ENCODE measurements around the gene KPNA6. TPM values are rescaled to one million over a fixed set of nuclear protein-coding genes. Genes with fewer than 3 reads are reported as not detected.
"Not testable (repeated sequence)": the region's sequence is repeated elsewhere in the genome, so short reads cannot be mapped to it uniquely, and the experiment has no call there.

The KPNA6 gene
- polyA plus RNA-seq, 12 donors = 23.1 to 79.2 (median 29.4) TPM

- DNase-seq = no peak
These were observed 12.9 kb upstream of the KPNA6 start for GRCh38 chr1:32094746-32095521.

DNA sequence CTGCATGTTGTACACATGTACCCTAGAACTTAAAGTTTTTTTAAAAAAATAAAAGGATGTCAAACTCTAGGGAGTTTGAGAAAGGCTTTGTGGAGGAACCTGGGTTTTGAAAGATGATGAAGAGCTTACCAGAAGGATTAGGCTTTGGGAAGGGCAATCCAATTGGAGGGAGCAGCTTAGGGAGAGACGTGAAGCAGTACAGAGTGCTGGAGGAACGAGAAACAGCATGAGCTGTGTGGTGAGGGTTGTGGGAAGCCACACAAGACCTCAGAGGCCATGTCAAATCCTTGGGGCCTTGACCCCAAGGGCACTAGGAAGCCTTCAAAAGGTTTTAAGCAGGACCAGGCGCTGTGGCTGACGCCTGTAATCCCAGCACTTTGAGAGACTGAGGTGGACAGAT, 8.4 kb upstream of the KPNA6 start:
- DNase-seq = no peak

GRCh38 chr1:32100359-32100758, 7.5 kb upstream of the KPNA6 start:
- peak; percentile 21 for DNase-seq

GRCh38 chr1:32100807-32101708, 6.8 kb upstream of the KPNA6 start:
- DNase-seq = no peak

DNA sequence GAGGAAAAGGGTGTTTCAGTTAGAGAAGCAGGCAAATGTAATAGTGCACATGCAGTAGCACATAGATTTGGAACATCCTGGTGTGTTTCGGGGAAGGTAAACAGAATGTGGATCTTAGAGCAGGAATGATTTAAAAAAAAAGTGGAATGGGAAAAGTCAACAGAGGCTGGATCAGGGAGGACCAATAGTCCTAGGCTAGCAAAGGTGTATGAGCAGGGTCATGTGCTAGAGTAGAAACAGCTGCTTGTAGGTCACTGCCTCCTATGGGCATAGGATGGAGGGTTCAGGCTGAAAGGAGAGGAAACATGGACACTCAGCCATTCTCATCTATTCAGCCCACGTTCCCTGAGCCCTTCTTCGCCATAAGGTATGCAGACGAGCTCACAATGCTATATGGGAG, 3.7 kb upstream of the KPNA6 start:
- no peak for DNase-seq

- DNase-seq = no peak
These were observed 2.5 kb upstream of the KPNA6 start for GRCh38 chr1:32105338-32105737.

DNA sequence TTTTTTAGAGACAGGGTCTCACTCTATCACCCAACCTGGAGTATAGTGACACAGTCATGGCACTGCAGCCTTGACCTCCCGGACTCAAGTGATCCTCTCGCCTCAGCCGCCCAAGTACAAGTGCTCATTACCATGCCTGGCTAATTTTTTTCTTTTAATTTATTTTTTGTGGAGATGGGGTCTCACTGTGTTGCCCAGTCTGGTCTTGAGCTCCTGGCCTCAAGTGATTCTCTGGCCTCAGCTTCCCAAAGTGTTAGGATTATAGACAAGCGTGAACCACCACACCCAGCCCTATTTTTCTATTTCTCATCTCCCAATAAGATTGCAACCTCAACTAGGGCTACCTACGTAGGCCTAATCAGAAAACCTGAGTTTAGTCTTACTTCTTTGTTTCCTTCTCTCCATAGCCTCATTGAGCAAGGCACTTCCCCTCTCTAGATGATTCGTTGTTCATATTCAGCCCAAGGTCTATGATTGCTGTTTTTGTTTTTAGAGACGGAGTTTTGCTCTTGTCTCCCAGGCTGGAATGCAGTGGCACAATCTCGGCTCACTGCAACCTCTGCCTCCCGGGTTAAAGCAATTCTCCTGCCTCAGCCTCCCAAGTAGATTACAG, 1.1 kb upstream of the KPNA6 start:
- DNase-seq = no peak

DNA sequence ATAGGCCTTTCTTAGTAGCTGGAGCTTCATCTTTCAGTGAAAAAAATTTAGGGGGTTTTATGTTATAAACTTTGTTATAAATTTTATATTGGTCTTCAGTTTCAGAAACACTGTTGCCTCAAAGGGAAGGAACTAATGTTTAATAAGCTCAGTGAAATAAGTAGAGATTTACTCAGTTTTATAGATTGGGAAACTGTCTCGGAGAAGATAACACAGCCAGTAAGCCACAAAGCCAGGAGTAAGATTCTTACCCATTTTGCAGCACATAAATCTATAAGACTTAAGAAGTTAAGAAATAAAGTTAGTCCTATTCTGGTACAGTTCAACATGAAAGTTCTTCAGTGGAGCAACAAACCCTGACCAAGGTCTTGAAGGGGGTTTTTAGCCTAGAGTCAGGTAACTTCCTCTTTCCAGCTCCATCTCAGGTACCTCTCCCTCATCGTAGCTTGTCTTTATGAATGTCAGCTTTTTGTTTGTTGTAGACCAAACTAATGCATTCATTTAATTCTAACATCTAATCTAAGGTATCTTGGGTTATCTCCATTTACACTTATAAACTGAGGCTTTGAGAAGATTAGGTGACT, 3.3 kb downstream of the KPNA6 start:
- DNase-seq = no peak

- no peak for DNase-seq
These were observed 3.9 kb downstream of the KPNA6 start for GRCh38 chr1:32111789-32112188.

DNA sequence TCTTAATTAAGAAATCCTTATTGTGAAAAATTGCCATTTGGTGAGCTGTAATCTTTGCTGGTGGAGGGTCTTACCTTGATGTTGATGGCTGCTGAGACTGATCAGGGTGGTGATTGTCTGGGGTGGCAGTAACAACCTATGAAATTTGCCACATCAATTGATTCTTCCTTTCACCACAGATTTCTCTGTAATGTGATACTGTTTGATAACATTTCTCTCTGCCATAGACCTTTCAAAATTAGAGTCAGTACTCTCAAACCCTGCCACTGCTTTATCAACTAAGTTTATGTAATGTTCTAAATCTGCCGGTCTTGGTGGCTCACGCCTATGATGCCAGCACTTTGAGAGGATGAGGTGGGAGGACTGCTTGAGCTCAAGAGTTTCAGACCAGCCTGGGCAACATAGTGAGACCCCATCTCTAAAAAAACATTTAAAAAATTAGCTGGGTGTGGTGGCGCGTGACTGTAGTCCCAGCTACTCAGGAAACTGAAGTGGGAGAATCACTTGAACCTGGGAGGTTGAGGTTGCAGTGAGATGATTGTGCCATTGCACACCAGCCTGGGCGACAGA, 5.0 kb downstream of the KPNA6 start:
- no peak for DNase-seq

GRCh38 chr1:32113436-32113835, 5.6 kb downstream of the KPNA6 start:
- not testable (repeated sequence) for DNase-seq

GRCh38 chr1:32114420-32114819, 6.6 kb downstream of the KPNA6 start:
- no peak for DNase-seq

GRCh38 chr1:32115496-32115895, 7.6 kb downstream of the KPNA6 start:
- DNase-seq = no peak

- no peak for DNase-seq
These were observed 8.7 kb downstream of the KPNA6 start for GRCh38 chr1:32116531-32116930.

GRCh38 chr1:32122151-32122550, 14.3 kb downstream of the KPNA6 start:
- DNase-seq = no peak

DNA sequence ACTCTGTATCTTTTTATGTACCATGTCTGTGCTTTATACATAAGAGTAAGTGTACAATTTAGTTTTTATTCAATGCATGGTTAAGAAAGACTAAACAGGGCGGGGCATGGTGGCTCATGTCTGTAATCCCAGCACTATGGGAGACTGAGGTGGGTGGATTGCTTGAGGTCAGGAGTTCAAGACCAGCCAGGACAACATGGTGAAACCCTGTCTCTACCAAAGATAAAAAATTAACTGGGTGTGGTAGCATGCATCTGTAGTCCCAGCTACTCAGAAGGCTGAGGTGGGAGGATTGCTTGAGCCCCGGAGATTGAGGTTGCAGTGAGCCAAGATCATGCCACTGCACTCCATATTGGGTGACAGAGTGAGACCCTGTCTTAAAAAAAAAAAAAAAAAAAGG, 15.5 kb downstream of the KPNA6 start:
- not testable (repeated sequence) for DNase-seq

- no peak for DNase-seq
These were observed 17.5 kb downstream of the KPNA6 start for GRCh38 chr1:32125313-32125712.

- no peak for DNase-seq
These were observed 18.9 kb downstream of the KPNA6 start for GRCh38 chr1:32126770-32127169.

DNA sequence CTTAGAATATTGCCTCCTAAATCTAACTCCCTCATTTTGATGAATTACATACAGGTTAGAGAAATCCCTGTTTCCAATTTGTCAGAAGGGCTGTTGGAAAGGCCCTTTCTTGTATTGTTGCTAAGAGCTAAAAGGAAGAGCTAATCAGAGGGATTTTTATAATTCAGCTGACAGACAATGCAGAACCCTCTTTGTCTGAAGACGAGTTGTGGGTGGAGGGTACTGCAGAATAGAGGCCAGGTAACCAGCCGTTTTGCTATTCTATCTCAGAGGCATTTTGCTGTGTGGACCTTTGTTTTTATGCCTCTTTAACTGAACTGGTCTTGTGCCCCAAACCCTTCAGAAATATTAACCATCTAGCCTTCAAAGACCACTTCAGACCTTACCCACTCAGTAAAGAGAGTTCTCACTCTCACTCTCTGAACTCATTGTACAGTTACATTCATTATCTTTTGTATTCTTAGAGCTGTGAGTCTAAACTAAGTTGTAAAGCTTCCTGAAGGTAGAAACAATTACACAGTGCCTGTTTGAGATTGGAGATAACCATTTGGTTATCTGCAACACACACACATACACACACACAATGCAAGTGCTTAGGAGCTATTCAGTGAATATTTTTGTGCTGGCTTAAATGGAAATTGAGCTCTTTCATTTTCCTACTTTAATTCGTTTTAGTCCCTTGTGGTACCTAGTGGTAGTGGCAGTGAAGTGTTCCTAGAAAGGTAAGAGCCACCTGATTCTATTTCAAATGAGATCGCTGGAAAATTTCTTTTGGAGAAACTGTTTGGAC, 19.7 kb downstream of the KPNA6 start:
- no peak for DNase-seq

GRCh38 chr1:32128479-32128878, 20.6 kb downstream of the KPNA6 start:
- no peak for DNase-seq

DNA sequence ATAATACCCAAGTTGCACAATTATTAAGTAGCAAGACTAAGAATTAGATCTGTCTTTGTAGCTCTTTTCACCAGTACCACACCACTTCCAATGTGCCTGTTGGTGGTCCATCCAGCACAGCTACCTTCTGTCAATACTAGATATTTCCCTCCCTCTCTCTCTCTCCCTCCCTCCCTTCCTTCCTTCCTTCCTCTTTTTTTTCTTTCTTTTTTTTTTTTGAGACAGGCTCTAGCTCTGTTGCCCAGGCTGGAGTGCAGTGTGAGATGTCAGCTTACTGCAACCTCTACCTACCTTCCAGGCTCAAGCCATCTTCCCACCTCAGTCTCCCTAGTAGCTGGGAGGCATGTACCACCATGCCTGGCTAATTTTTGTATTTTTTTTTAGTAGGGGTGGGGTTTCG, 21.1 kb downstream of the KPNA6 start:
- DNase-seq = no peak
